CD4-positive, alpha-beta T cell (primary cell): ENCODE results near the gene RAET1L. TPM values are rescaled to one million over a fixed set of nuclear protein-coding genes. Genes with fewer than 3 reads are reported as not detected.

ENCODE experiments used
- ATAC-seq: fragments of 200-7000 bp; cut with Tn5 transposase; one replicate; pipeline ENCODE4 v1.10.0; 2022; ENCODE audit warnings: mild to moderate bottlenecking; ENCODE audit not compliant: poor library complexity
- CTCF ChIA-PET: fragments of 350-600 bp; sonication (Branson Sonifier 250); formaldehyde crosslinking; loops from one replicate; lab custom pipeline; 2021; ENCODE audit warnings: antibody characterized with exemption, inconsistent platforms; lab: Charles Lee
- POLR2A ChIA-PET: fragments of 350-600 bp; sonication (Branson Sonifier 250); formaldehyde crosslinking; loops from one replicate; lab custom pipeline; 2021; ENCODE audit warnings: antibody characterized with exemption, inconsistent platforms; lab: Charles Lee
- DNase-seq, 14 experiments: peaks; one replicate each; pipeline ENCODE4 v3.0.0-alpha.2; 2013 to 2020; ENCODE audit warnings: mixed read lengths in 2 of 14
- H3K27ac ChIP-seq, 2 donors: one replicate each; pipeline versions ENCODE4 v1.5.1 to v1.7.0; 2013; ENCODE audit warnings: low read length in 2 of 2, low read depth in 1 of 2, mild to moderate bottlenecking in 1 of 2
- H3K27me3 ChIP-seq, 2 experiments: 1 replicate in 1 of 2; 2 replicates in 1 of 2; pipeline versions ENCODE4 v1.6.1 to v1.7.0; 2013; ENCODE audit warnings: low read length in 2 of 2, control low read depth in 1 of 2, mild to moderate bottlenecking in 1 of 2, moderate library complexity in 1 of 2; ENCODE audit not compliant: insufficient read depth in 2 of 2, control insufficient read depth in 1 of 2
- H3K36me3 ChIP-seq: one replicate; pipeline ENCODE4 v1.6.1; 2013; ENCODE audit warnings: low read length, control low read depth; ENCODE audit not compliant: insufficient read depth
- H3K4me1 ChIP-seq: one replicate; pipeline ENCODE4 v1.6.1; 2013; ENCODE audit warnings: low read length, control low read depth; ENCODE audit not compliant: insufficient read depth
- H3K4me3 ChIP-seq: one replicate; pipeline ENCODE4 v1.5.1; 2013; ENCODE audit warnings: mild to moderate bottlenecking, low read length, moderate library complexity
- H3K9me3 ChIP-seq, 2 experiments: 1 replicate in 1 of 2; 2 replicates in 1 of 2; pipeline versions ENCODE4 v1.6.1 to v1.7.0; 2013; ENCODE audit warnings: low read length in 2 of 2, mild to moderate bottlenecking in 2 of 2, control low read depth in 1 of 2, moderate library complexity in 1 of 2; ENCODE audit not compliant: control insufficient read depth in 1 of 2, insufficient read depth in 1 of 2
- H3K27ac Mint-ChIP-seq: one replicate; pipeline ENCODE4 v1.8.0; 2020; ENCODE audit warnings: mixed read lengths
- H3K27me3 Mint-ChIP-seq: one replicate; pipeline ENCODE4 v1.8.0; 2021; ENCODE audit warnings: mixed read lengths
- H3K36me3 Mint-ChIP-seq: one replicate; pipeline ENCODE4 v1.8.0; 2021; ENCODE audit warnings: low read depth, mixed read lengths
- H3K4me1 Mint-ChIP-seq: one replicate; pipeline ENCODE4 v1.8.0; 2021; ENCODE audit warnings: low read depth, mixed read lengths
- H3K4me3 Mint-ChIP-seq: one replicate; pipeline ENCODE4 v1.8.0; 2020; ENCODE audit warnings: mild to moderate bottlenecking, mixed read lengths
- H3K9me3 Mint-ChIP-seq: one replicate; pipeline ENCODE4 v1.8.0; 2020; ENCODE audit warnings: mixed read lengths
- intact Hi-C, 2 experiments: fragments of 100-400 bp; cut with DNase I in 1 of 2; cut with micrococcal nuclease in 1 of 2; formaldehyde crosslinking; loops; one replicate each; pipeline versions ENCODE4 v1.15.1 to v1.9.0; 2023 to 2025; cut with DNase I, micrococcal nuclease
- total RNA-seq, 174 experiments: library from RNA in 2 of 174; stranded (reverse) in 2 of 174; gene quantifications; one replicate each; pipeline ENCODE4 v1.2.3 and lab custom pipeline; 2021 to 2026
- TF ChIP-seq, protein P1 (sequence below): fragments of 200-600 bp; IDR thresholded peaks from one replicate; pipeline ENCODE4 v1.8.0; 2022; ENCODE audit warnings: antibody characterized with exemption, mild to moderate bottlenecking

RAET1L gene
- total RNA-seq, 2 experiments from 2014 or later = not detected

DNA sequence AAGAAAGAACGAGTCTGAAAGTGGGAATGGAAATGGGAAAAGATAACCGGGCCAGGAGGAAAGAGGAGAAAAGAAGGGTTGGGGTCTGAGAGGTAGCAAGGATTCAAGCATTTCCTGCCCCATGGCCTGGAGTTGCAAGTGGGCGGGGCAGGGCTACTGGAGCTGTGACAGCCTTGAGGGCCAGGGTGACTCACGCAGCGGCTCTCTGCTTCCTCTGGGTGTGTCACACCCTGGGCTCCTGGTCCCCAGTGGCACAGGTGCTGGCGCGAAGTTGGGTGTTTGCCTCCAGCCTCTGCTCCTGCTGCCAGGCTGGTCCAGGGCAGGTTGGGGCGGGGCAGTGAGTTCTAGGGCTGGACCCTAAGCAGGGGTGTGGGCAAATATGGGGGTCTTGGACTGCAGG lies 46.9 kb upstream of the RAET1L start:
- Histone ChIP-seq H3K27ac (no peak overlapping the region), H3K4me1 (peaks cover 30% of the 10 kb centered on the region), H3K27me3 (no peaks in the 10 kb centered on the region), H3K36me3 (no peaks in the 10 kb centered on the region), H3K4me3 (no peak overlapping the region), H3K9me3 (no peaks in the 10 kb centered on the region)
- Mint-ChIP-seq H3K4me3 (peak overlapping the region; percentile 49), H3K27ac (no peak overlapping the region), H3K4me1 (peaks cover 30% of the 10 kb centered on the region), H3K36me3 (peaks cover 4% of the 10 kb centered on the region), H3K27me3 (peaks cover 26% of the 10 kb centered on the region), H3K9me3 (no peaks in the 10 kb centered on the region)
- TF ChIP-seq, protein P1, sequence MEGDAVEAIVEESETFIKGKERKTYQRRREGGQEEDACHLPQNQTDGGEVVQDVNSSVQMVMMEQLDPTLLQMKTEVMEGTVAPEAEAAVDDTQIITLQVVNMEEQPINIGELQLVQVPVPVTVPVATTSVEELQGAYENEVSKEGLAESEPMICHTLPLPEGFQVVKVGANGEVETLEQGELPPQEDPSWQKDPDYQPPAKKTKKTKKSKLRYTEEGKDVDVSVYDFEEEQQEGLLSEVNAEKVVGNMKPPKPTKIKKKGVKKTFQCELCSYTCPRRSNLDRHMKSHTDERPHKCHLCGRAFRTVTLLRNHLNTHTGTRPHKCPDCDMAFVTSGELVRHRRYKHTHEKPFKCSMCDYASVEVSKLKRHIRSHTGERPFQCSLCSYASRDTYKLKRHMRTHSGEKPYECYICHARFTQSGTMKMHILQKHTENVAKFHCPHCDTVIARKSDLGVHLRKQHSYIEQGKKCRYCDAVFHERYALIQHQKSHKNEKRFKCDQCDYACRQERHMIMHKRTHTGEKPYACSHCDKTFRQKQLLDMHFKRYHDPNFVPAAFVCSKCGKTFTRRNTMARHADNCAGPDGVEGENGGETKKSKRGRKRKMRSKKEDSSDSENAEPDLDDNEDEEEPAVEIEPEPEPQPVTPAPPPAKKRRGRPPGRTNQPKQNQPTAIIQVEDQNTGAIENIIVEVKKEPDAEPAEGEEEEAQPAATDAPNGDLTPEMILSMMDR = no peak
- no peak for ATAC-seq
- intact Hi-C loops = no loop called here
- ChIA-PET POLR2A (no interaction called here), CTCF (interaction anchor here (1.9 kb wide), 1 partner anchor 9 kb away, joined by 14 read pairs; no protein-coding TSS in a partner anchor)
- DNase-seq = peak in 11 of 14 experiments; percentile 19 to 69 (median 36)

DNA sequence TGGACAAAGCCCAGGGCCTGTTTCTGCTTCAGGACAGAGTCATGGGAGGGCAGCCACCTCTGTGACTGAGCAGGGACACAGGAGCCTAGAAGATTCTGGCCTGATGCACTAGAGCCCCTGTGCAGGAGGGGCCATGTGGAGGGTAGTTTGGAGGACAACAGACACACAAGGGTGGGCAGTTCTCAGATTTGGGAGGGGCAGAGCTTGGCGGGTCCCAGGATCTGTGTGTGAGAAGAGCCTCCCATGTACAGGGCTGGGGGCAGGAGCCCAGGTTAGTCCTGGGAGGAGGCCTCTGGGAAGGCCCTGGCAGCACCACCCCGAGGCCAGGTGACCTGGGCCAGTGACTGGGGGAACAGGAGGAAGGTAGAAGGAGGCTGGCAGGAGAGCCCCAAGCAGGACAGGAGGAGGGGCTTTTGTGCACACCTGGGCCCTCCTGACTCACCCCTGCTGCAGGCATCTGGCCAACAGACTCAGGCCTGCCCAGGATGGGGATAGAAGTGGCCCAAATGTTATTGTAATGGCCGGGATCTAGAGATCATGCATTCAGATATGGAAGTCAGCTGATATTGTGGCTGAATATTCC lies 45.0 kb upstream of the RAET1L start:
- Mint-ChIP-seq H3K4me1 (peaks cover 20% of the 10 kb centered on the region), H3K27ac (no peak overlapping the region), H3K36me3 (peaks cover 4% of the 10 kb centered on the region), H3K9me3 (no peaks in the 10 kb centered on the region), H3K4me3 (peak overlapping the region; percentile 71), H3K27me3 (peaks cover 26% of the 10 kb centered on the region)
- POLR2A ChIA-PET = interaction anchor here (0.7 kb wide), 1 partner anchor 10 kb away, joined by 4 read pairs; no protein-coding TSS in a partner anchor
- intact Hi-C loops = no loop called here
- Histone ChIP-seq H3K27ac (no peak overlapping the region), H3K27me3 (no peaks in the 10 kb centered on the region), H3K4me1 (peaks cover 30% of the 10 kb centered on the region), H3K9me3 (no peaks in the 10 kb centered on the region), H3K36me3 (no peaks in the 10 kb centered on the region), H3K4me3 (no peak overlapping the region)
- DNase-seq (peak in 2 of 14 experiments; percentile 3 to 24), ATAC-seq (no peak)
- TF ChIP-seq, protein P1 = no peak
- CTCF ChIA-PET = interaction anchor here (0.6 to 1.9 kb wide), 9 partner anchors 11 to 750 kb away, joined by 3 to 14 read pairs (median 4); no protein-coding TSS in a partner anchor

DNA sequence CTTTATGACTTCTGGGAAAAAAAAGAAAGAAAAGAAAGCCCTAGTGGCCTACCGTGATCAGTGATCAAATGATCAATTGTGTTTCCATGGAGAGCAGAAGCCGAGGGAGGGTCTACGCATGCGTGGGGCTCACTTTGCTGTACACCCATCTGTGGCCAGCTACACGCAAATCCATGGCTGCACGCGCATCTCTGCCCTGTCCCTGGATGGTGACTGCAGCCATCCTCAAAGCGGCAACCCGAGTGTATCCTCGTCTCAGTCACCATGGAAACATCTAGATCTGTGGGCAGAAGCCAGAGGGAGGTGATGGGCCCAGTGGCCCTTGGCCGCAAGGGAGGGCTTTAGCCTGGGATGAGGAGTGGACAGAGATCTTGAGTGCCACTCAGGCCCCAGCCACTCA lies 44.4 kb upstream of the RAET1L start:
- TF ChIP-seq, protein P1 = no peak
- H3K27ac Mint-ChIP-seq = no peak overlapping the region
- Histone ChIP-seq H3K27me3 (no peaks in the 10 kb centered on the region), H3K27ac (no peak overlapping the region), H3K36me3 (no peaks in the 10 kb centered on the region), H3K4me1 (peaks cover 30% of the 10 kb centered on the region), H3K9me3 (no peaks in the 10 kb centered on the region), H3K4me3 (peak overlapping the region; percentile 72)
- ChIA-PET POLR2A (no interaction called here), CTCF (no interaction called here)
- intact Hi-C loops = loop anchor here in 1 of 2 experiments (5.0 kb wide), 1 partner anchor 268 kb away; no protein-coding TSS in a partner anchor
- peak overlapping the region; percentile 56 for H3K4me3 Mint-ChIP-seq
- peaks cover 4% of the 10 kb centered on the region for H3K36me3 Mint-ChIP-seq
- peaks cover 26% of the 10 kb centered on the region for H3K27me3 Mint-ChIP-seq
- no peaks in the 10 kb centered on the region for H3K9me3 Mint-ChIP-seq
- peaks cover 20% of the 10 kb centered on the region for H3K4me1 Mint-ChIP-seq
- no peak for ATAC-seq
- DNase-seq = peak in 2 of 14 experiments; percentile 18 to 37
